Central memory CD4-positive, alpha-beta T cell (primary cell): ENCODE results near the gene CASP10.

Experiments used
- DNase-seq: peaks from one replicate; pipeline ENCODE4 v3.0.0; 2022

The CASP10 gene

GRCh38 chr2:201261471-201261870, 78.5 kb downstream of the CASP10 start:
- peak; percentile 58 for DNase-seq

GRCh38 chr2:201261906-201262305, 79.0 kb downstream of the CASP10 start:
- DNase-seq, result peak; percentile 34

- DNase-seq, result no peak
Observed at GRCh38 chr2:201262718-201263117, 79.8 kb downstream of the CASP10 start.

GRCh38 chr2:201263779-201264178, 80.8 kb downstream of the CASP10 start:
- no peak for DNase-seq

GRCh38 chr2:201264472-201265173, 81.7 kb downstream of the CASP10 start:
- no peak for DNase-seq

- DNase-seq, result no peak
Observed at GRCh38 chr2:201266629-201267028, 83.7 kb downstream of the CASP10 start.

GRCh38 chr2:201267278-201268030, 84.5 kb downstream of the CASP10 start:
- DNase-seq, result no peak

GRCh38 chr2:201269764-201270163, 86.8 kb downstream of the CASP10 start:
- DNase-seq, result no peak

GRCh38 chr2:201270293-201271001, 87.5 kb downstream of the CASP10 start:
- DNase-seq, result no peak

GRCh38 chr2:201271917-201272316, 89.0 kb downstream of the CASP10 start:
- DNase-seq, result no peak

- DNase-seq, result no peak
Observed at GRCh38 chr2:201273330-201273983, 90.5 kb downstream of the CASP10 start.

GRCh38 chr2:201275069-201275468, 92.1 kb downstream of the CASP10 start:
- no peak for DNase-seq

GRCh38 chr2:201275990-201276389, 93.0 kb downstream of the CASP10 start:
- no peak for DNase-seq

GRCh38 chr2:201276511-201276910, 93.6 kb downstream of the CASP10 start:
- no peak for DNase-seq
